Erythroblast (primary cell): ENCODE measurements around the gene IL11.

ENCODE experiments used
- GATA1 ChIP-seq: IDR thresholded peaks from 2 replicates; pipeline ENCODE4 v1.6.1; 2011; ENCODE audit warnings: low read depth, mild to moderate bottlenecking, control low read depth, low read length, moderate library complexity
- POLR2A ChIP-seq: IDR thresholded peaks from 2 replicates; pipeline ENCODE4 v1.6.1; 2011; ENCODE audit warnings: mild to moderate bottlenecking, low read length

DNA sequence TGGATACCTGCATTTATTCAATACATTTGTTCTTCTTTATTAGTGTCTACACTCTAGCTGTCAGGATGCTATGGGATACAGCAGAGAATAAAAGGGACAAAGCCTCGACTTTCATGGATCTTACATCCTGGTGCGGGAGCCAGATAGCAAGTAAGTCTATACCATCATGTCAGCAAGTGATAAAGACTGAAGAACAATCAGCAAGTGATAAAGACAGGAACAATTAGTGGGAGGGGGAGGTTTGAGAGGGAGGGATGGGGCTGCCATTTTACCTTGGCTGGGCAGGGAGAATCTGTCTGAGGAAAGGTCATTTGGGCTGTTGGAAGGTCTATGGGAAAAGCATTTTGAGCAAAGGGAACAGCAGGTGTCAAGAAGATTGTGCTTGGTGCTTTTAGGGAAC lies 39.9 kb upstream of the IL11 start:
- TF ChIP-seq POLR2A = no peak
- no peak for TF ChIP-seq GATA1
